Upper lobe of left lung (tissue), 4 donors: Measurements from ENCODE around the gene FLT1.

Experiments used
- EP300 ChIP-seq, 4 donors: sonication (generic); formaldehyde crosslinking; IDR thresholded peaks; one replicate each; pipeline ENCODE4 v1.5.1; 2017; ENCODE audit warnings: antibody characterized with exemption in 4 of 4, control low read depth in 2 of 4
- POLR2A ChIP-seq, 4 donors: fragments of 450-650 bp; IDR thresholded peaks; one replicate each; pipeline ENCODE4 v1.5.1; 2016 to 2017; ENCODE audit warnings: antibody characterized with exemption in 4 of 4, mild to moderate bottlenecking in 2 of 4
- POLR2AphosphoS5 ChIP-seq, 2 donors: sonication (generic); formaldehyde crosslinking; IDR thresholded peaks; one replicate each; pipeline ENCODE4 v1.5.1; 2017; ENCODE audit warnings: antibody characterized with exemption in 2 of 2
- TF ChIP-seq, protein P1 (sequence below), 6 experiments: fragments of 450-650 bp in 4 of 6; fragments of 200-600 bp in 2 of 6; sonication (generic) in 2 of 6; IDR thresholded peaks; one replicate each; pipeline ENCODE4 v1.5.1; 2016 to 2019; ENCODE audit warnings: antibody characterized with exemption in 6 of 6

DNA sequence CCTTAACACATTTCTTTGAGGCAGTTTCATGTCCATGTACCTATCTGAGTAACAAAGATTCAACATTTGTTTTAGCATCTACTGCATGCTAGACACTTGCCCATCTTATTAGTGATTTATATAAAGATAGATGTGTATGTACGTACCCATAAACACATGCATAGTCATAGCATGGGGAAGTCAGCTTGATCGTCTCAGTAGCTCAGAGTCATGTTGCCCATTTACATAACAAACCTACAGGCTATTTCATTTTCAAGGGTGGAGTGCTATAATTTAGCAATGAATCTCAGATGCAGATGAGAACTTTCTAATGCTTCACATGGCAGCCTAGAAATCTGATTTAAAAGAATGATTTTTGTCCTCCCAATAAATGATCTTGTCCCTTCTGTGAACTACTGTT, 23.5 kb downstream of the FLT1 start:
- TF ChIP-seq POLR2A (IDR thresholded peaks at IDR 0.05) (no peak), POLR2AphosphoS5 (IDR thresholded peaks at IDR 0.05) (no peak), EP300 (IDR thresholded peaks at IDR 0.05) (no peak)
- TF ChIP-seq, protein P1, sequence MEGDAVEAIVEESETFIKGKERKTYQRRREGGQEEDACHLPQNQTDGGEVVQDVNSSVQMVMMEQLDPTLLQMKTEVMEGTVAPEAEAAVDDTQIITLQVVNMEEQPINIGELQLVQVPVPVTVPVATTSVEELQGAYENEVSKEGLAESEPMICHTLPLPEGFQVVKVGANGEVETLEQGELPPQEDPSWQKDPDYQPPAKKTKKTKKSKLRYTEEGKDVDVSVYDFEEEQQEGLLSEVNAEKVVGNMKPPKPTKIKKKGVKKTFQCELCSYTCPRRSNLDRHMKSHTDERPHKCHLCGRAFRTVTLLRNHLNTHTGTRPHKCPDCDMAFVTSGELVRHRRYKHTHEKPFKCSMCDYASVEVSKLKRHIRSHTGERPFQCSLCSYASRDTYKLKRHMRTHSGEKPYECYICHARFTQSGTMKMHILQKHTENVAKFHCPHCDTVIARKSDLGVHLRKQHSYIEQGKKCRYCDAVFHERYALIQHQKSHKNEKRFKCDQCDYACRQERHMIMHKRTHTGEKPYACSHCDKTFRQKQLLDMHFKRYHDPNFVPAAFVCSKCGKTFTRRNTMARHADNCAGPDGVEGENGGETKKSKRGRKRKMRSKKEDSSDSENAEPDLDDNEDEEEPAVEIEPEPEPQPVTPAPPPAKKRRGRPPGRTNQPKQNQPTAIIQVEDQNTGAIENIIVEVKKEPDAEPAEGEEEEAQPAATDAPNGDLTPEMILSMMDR (IDR thresholded peaks at IDR 0.05) = no peak
